A549 treated with CORT108297 at 1 μM for 4 hours (cell line): ENCODE data around the gene OTULINL. TPM values are rescaled to one million over a fixed set of nuclear protein-coding genes. Genes with fewer than 3 reads are reported as not detected.

Experiments used
- total RNA-seq: library from RNA; stranded (reverse); fragments of 200-300 nt; extraction: Qiagen RNA extraction; gene quantifications from 5 replicates; pipeline ENCODE4 v1.2.3, GENCODE V29; 2022

The OTULINL gene
- 6.1 to 8.9 TPM (median 7.9 TPM) in 5 replicates for total RNA-seq

GRCh38 chr5:14581106-14581890, at the start of gene OTULINL:
TSS of gene OTULINL (plus strand) at chr5:14581792. CDS start at chr5:14581895, 103 bp downstream.

Other genes with a start within 250 kb of the OTULINL start
- 17.3 to 24.1 TPM (median 19.4 TPM) in 5 replicates for gene OTULIN, start 82.9 kb downstream of the OTULINL start, total RNA-seq